Measurements from ENCODE around the gene PCDHB4.

GRCh38 chr5:141150993-141151325 is 29.3 kb downstream of the PCDHB4 start:
- no peak for TF ChIP-seq GATA3 (IDR thresholded peaks at IDR 0.05; ENCODE audit: low read depth, low read length)
- no peak for TF ChIP-seq GATA2 (IDR thresholded peaks at IDR 0.05; ENCODE audit: low read depth, low read length)

Measured in SH-SY5Y (cell line).